Esophagus muscularis mucosa (tissue), 4 donors: ENCODE results near the gene PAEP. TPM values are rescaled to one million over a fixed set of nuclear protein-coding genes. Genes with fewer than 3 reads are reported as not detected.
"Not testable (repeated sequence)": the region's sequence is repeated elsewhere in the genome, so short reads cannot be mapped to it uniquely, and the experiment has no call there.

Experiments
- DNase-seq: peaks from one replicate; pipeline ENCODE4 v3.0.0-alpha.2; 2017; ENCODE audit errors: extremely low spot score
- H3K27ac ChIP-seq, 4 donors: fragments of 200-600 bp; sonication (generic); replicated peaks in 1 of 4; 1 replicate in 3 of 4; 2 replicates in 1 of 4; pipeline ENCODE4 v1.5.1; 2016 to 2019; ENCODE audit warnings: mild to moderate bottlenecking in 1 of 4
- H3K27me3 ChIP-seq, 4 donors: fragments of 200-600 bp; sonication (generic); one replicate each; pipeline versions ENCODE4 v1.5.1 to v1.6.0; 2016 to 2019
- H3K36me3 ChIP-seq, 4 donors: fragments of 200-600 bp; sonication (generic); one replicate each; pipeline ENCODE4 v1.5.1; 2016 to 2019
- H3K4me1 ChIP-seq, 4 donors: fragments of 200-600 bp; sonication (generic); one replicate each; pipeline ENCODE4 v1.5.1; 2016 to 2019
- H3K4me3 ChIP-seq, 4 donors: fragments of 200-600 bp; sonication (generic); 1 replicate in 2 of 4; 2 replicates in 2 of 4; pipeline ENCODE4 v1.5.1; 2016 to 2019; ENCODE audit warnings: mild to moderate bottlenecking in 4 of 4, moderate library complexity in 1 of 4
- H3K9me3 ChIP-seq, 4 donors: fragments of 200-600 bp; sonication (generic); 1 replicate in 3 of 4; 2 replicates in 1 of 4; pipeline ENCODE4 v1.5.1; 2016 to 2019
- EP300 ChIP-seq: sonication (generic); formaldehyde crosslinking; IDR thresholded peaks from one replicate; pipeline ENCODE4 v1.6.1; 2017; ENCODE audit warnings: antibody characterized with exemption
- POLR2A ChIP-seq: fragments of 450-650 bp; IDR thresholded peaks from one replicate; pipeline ENCODE4 v1.6.1; 2017; ENCODE audit warnings: antibody characterized with exemption, moderate library complexity, mild to moderate bottlenecking, low read depth
- POLR2AphosphoS5 ChIP-seq, 2 donors: sonication (generic); formaldehyde crosslinking; IDR thresholded peaks; one replicate each; pipeline ENCODE4 v1.6.1; 2017; ENCODE audit warnings: antibody characterized with exemption in 2 of 2
- WGBS: methylation state at CpG from one replicate; pipeline ENCODE4 v1.1.5; 2018; 5-methylcytosine and 5-hydroxymethylcytosine counted together
- intact Hi-C: fragments of 100-400 bp; cut with DNase I; formaldehyde crosslinking; loops from one replicate; pipeline ENCODE4 v1.15.1; 2023
- total RNA-seq, 4 donors: library from RNA; depleted of rRNA; stranded (reverse); fragments of >200 nt; gene quantifications; one replicate each; pipeline versions ENCODE4 v1.1.0 to v1.2.1, GENCODE V29; 2016
- TF ChIP-seq, protein P1 (sequence below), 3 experiments: fragments of 200-600 bp in 2 of 3; fragments of 450-650 bp in 1 of 3; sonication (generic) in 2 of 3; IDR thresholded peaks; one replicate each; pipeline ENCODE4 v1.5.1; 2017 to 2019; ENCODE audit warnings: antibody characterized with exemption in 3 of 3, mild to moderate bottlenecking in 2 of 3, moderate library complexity in 1 of 3

The PAEP gene
- total RNA-seq, 4 donors from 2014 or later, result not detected

- Histone ChIP-seq H3K27me3 (peaks cover 0 to 72% (median 0%) of the 10 kb centered on the region in 4 donors), H3K4me1 (no peaks in the 10 kb centered on the region), H3K27ac (no peak overlapping the region), H3K36me3 (no peaks in the 10 kb centered on the region), H3K4me3 (no peak overlapping the region), H3K9me3 (peaks cover 0 to 5% (median 0%) of the 10 kb centered on the region in 4 donors)
- no peak for DNase-seq
- TF ChIP-seq EP300 (no peak), POLR2A (no peak), POLR2AphosphoS5 (IDR thresholded peaks at IDR 0.05) (no peak)
- TF ChIP-seq, protein P1, sequence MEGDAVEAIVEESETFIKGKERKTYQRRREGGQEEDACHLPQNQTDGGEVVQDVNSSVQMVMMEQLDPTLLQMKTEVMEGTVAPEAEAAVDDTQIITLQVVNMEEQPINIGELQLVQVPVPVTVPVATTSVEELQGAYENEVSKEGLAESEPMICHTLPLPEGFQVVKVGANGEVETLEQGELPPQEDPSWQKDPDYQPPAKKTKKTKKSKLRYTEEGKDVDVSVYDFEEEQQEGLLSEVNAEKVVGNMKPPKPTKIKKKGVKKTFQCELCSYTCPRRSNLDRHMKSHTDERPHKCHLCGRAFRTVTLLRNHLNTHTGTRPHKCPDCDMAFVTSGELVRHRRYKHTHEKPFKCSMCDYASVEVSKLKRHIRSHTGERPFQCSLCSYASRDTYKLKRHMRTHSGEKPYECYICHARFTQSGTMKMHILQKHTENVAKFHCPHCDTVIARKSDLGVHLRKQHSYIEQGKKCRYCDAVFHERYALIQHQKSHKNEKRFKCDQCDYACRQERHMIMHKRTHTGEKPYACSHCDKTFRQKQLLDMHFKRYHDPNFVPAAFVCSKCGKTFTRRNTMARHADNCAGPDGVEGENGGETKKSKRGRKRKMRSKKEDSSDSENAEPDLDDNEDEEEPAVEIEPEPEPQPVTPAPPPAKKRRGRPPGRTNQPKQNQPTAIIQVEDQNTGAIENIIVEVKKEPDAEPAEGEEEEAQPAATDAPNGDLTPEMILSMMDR (IDR thresholded peaks at IDR 0.05), result no peak
- intact Hi-C loops, result no loop called here
- 85% methylated on average over 7 of the region's 11 CpGs for WGBS
Measured at GRCh38 chr9:135526089-135526729, 35.3 kb upstream of the PAEP start.

- Histone ChIP-seq H3K36me3 (no peaks in the 10 kb centered on the region), H3K27ac (no peak overlapping the region), H3K4me3 (no peak overlapping the region), H3K4me1 (no peaks in the 10 kb centered on the region), H3K9me3 (peaks cover 0 to 5% (median 0%) of the 10 kb centered on the region in 4 donors), H3K27me3 (peaks cover 0 to 70% (median 0%) of the 10 kb centered on the region in 4 donors)
- intact Hi-C loops, result no loop called here
- no peak for DNase-seq
- TF ChIP-seq, protein P1 (IDR thresholded peaks at IDR 0.05), result no peak
- 61% methylated on average over 27 of the region's 30 CpGs for WGBS
Measured at GRCh38 chr9:135526730-135527571, 34.6 kb upstream of the PAEP start.

DNA sequence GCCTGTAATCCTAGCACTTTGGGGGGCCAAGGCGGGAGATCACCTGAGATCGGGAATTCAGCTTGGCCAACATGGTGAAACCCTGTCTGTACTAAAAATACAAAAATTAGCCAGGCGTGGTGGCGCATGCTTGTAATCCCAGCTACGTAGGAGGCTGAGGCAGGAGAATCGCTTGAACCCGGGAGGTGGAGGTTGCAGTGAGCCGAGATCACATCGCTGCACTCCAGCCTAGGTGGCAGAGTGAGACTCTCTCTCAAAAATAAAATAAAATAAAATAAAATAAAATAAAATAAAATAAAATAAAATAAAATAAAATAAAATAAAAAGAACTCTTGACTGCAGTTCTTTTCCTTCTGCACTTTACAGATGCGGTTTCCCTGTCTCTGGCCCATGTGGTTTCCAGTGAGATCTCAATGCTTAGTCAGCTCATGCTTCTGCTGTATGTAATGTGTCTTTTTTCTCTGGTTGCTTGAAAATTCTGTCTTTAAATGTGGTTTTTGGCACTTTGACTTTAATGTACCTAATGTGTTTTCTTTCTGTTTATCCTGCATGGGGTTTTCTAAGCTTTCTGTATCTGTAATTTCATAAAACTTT is 32.6 kb upstream of the PAEP start:
- H3K27me3 ChIP-seq, result peaks cover 0 to 57% (median 0%) of the 10 kb centered on the region in 4 donors
- H3K9me3 ChIP-seq, DNase-seq, H3K4me1 ChIP-seq, H3K27ac ChIP-seq, intact Hi-C loops, H3K36me3 ChIP-seq, H3K4me3 ChIP-seq: not testable (repeated sequence)
- WGBS, result 96% methylated on average over 10 of the region's 10 CpGs

DNA sequence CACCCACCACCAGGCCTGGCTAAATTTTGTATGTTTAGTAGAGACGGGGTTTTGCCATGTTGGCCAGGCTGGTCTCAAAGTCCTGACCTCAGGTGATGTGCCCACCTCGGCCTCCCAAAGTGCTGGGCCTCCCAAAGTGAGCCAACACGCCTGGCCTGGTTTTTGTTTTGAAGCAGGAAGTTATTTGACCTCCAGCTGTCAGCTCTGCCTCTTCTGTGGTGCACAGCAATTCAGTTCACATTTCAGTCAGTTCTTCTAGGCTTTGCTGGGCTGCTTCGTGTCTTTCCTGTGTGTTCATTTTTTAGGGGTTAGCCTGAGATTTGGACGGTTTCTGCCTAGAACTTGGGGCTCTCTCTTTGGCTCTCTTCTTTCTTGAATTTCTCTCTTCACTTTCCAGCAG is 31.4 kb upstream of the PAEP start:
- no peak overlapping the region for H3K4me3 ChIP-seq
- H3K4me1 ChIP-seq, result no peaks in the 10 kb centered on the region
- intact Hi-C loops, result no loop called here
- no peak overlapping the region for H3K27ac ChIP-seq
- TF ChIP-seq EP300 (no peak), POLR2A (no peak), POLR2AphosphoS5 (IDR thresholded peaks at IDR 0.05) (no peak)
- TF ChIP-seq, protein P1 (IDR thresholded peaks at IDR 0.05), result no peak
- WGBS, result 56% methylated on average over 5 of the region's 5 CpGs
- peaks cover 0 to 5% (median 0%) of the 10 kb centered on the region in 4 donors for H3K9me3 ChIP-seq
- peaks cover 0 to 53% (median 0%) of the 10 kb centered on the region in 4 donors for H3K27me3 ChIP-seq
- no peak for DNase-seq
- no peaks in the 10 kb centered on the region for H3K36me3 ChIP-seq

- Histone ChIP-seq H3K36me3 (no peaks in the 10 kb centered on the region), H3K9me3 (peaks cover 0 to 5% (median 0%) of the 10 kb centered on the region in 4 donors), H3K4me3 (no peak overlapping the region), H3K27me3 (peaks cover 0 to 43% (median 0%) of the 10 kb centered on the region in 4 donors), H3K4me1 (no peaks in the 10 kb centered on the region), H3K27ac (no peak overlapping the region)
- 100% methylated on average over 1 of the region's 10 CpGs for WGBS
- TF ChIP-seq, protein P1 (IDR thresholded peaks at IDR 0.05), result no peak
- TF ChIP-seq POLR2AphosphoS5 (IDR thresholded peaks at IDR 0.05) (no peak), POLR2A (no peak), EP300 (no peak)
- DNase-seq, result no peak
- intact Hi-C loops, result no loop called here
Measured at GRCh38 chr9:135531096-135531495, 30.5 kb upstream of the PAEP start.
